Breast epithelium (tissue), 3 donors: ENCODE data around the gene TMOD3.

Experiments
- CTCF ChIP-seq, 3 donors: fragments of 450-650 bp; IDR thresholded peaks; one replicate each; pipeline ENCODE4 v1.5.1; 2016 to 2017; ENCODE audit warnings: antibody characterized with exemption in 3 of 3, mild to moderate bottlenecking in 3 of 3, moderate library complexity in 3 of 3
- POLR2A ChIP-seq: fragments of 450-650 bp; IDR thresholded peaks from one replicate; pipeline ENCODE4 v1.6.1; 2016; ENCODE audit warnings: antibody characterized with exemption, mild to moderate bottlenecking, moderate library complexity
- POLR2AphosphoS5 ChIP-seq, 3 donors: sonication (generic); formaldehyde crosslinking; IDR thresholded peaks; one replicate each; pipeline ENCODE4 v1.6.1; 2017; ENCODE audit warnings: antibody characterized with exemption in 3 of 3

- no peak for TF ChIP-seq POLR2A
- TF ChIP-seq CTCF (IDR thresholded peaks at IDR 0.05) = no peak
- TF ChIP-seq POLR2AphosphoS5 (IDR thresholded peaks at IDR 0.05) = no peak
Measured at GRCh38 chr15:51932161-51932560, 102.7 kb downstream of the TMOD3 start.
